Measurements from ENCODE around the gene SACS. TPM values are rescaled to one million over a fixed set of nuclear protein-coding genes. Genes with fewer than 3 reads are reported as not detected.

Gene SACS
- polyA plus RNA-seq, 3 donors, result 1.7 to 2.7 (median 2.2) TPM

DNA sequence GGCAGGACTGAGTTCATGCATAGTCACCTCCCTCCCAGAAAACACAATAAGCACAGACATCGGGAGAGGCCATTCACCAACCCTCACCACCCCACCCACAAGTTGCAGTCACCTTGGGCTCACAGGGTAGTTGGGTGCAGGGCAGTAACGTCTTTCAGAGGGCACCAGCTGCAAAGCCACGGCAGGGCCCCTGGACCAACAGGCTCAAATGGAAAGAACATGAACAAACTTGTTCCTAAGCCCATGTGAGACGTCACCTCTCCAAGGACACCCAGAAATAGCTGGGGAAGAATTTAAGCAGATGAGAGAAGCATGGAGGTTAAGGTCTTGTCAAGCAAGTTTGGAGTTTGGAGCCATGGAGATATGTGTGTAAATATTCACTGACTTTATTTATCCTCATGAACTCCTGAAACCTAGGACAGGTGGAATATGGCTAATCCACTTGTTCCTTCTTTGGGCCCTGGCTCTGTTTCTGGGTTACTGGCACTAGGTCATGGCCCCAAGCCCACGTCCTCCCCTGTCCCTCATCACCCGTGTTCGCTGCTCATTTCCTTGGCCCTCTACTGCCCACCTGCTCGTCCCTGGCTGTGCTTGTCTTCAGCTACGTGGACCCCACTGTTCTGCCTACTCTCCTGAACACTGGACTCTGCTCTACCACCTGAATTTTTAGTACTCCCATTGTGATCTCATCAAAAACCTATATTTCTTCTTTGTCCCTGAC lies 40.4 kb downstream of the SACS start:
- peaks cover 0 to 2% (median 1%) of the 10 kb centered on the region in 3 donors for H3K27me3 Mint-ChIP-seq (ENCODE audit: low read depth in 3 of 3)
- WGBS (ENCODE audit: insufficient coverage), result 92% methylated on average over 5 of the region's 9 CpGs
- H3K27ac Mint-ChIP-seq, result no peak overlapping the region
- no peak overlapping the region for H3K4me3 ChIP-seq (replicated peaks in 1 of 3; ENCODE audit: low read depth in 2 of 3, low read length in 3 of 3)
- TF ChIP-seq, protein P1, sequence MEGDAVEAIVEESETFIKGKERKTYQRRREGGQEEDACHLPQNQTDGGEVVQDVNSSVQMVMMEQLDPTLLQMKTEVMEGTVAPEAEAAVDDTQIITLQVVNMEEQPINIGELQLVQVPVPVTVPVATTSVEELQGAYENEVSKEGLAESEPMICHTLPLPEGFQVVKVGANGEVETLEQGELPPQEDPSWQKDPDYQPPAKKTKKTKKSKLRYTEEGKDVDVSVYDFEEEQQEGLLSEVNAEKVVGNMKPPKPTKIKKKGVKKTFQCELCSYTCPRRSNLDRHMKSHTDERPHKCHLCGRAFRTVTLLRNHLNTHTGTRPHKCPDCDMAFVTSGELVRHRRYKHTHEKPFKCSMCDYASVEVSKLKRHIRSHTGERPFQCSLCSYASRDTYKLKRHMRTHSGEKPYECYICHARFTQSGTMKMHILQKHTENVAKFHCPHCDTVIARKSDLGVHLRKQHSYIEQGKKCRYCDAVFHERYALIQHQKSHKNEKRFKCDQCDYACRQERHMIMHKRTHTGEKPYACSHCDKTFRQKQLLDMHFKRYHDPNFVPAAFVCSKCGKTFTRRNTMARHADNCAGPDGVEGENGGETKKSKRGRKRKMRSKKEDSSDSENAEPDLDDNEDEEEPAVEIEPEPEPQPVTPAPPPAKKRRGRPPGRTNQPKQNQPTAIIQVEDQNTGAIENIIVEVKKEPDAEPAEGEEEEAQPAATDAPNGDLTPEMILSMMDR (IDR thresholded peaks at IDR 0.05), result no peak
- no peak overlapping the region for H3K9ac ChIP-seq (ENCODE audit: insufficient read depth, low read length, poor library complexity, severe bottlenecking)
- no peaks in the 10 kb centered on the region for H3K36me3 ChIP-seq (replicated peaks in 1 of 2; ENCODE audit: control insufficient read depth in 1 of 2, insufficient read depth in 2 of 2, low read length in 2 of 2)
- no peaks in the 10 kb centered on the region for H4K20me1 ChIP-seq (ENCODE audit: insufficient read depth, low read length)
- no peaks in the 10 kb centered on the region for H3K79me2 ChIP-seq (ENCODE audit: insufficient read depth, low read length)
- intact Hi-C loops (cut with micrococcal nuclease), result no loop called here
- no peak overlapping the region for H2AFZ ChIP-seq (ENCODE audit: insufficient read depth, low read depth, low read length, poor library complexity, severe bottlenecking)
- no peak overlapping the region for H3K4me3 Mint-ChIP-seq
- no peaks in the 10 kb centered on the region for H3K36me3 Mint-ChIP-seq
- H3K4me1 ChIP-seq (ENCODE audit: control insufficient read depth in 1 of 2, insufficient read depth in 2 of 2, low read length in 2 of 2), result no peaks in the 10 kb centered on the region
- H3K4me1 Mint-ChIP-seq, result no peaks in the 10 kb centered on the region
- no peaks in the 10 kb centered on the region for H3K27me3 ChIP-seq (ENCODE audit: control insufficient read depth in 2 of 2, insufficient read depth in 2 of 2, low read length in 2 of 2)
- no peak overlapping the region for H3K27ac ChIP-seq (ENCODE audit: low read depth in 1 of 2, low read length in 2 of 2)
- peaks cover 0 to 12% (median 0%) of the 10 kb centered on the region in 7 donors for H3K9me3 Mint-ChIP-seq
- H3K4me2 ChIP-seq (replicated peaks; ENCODE audit: extremely low read depth, low read length, poor library complexity, severe bottlenecking), result no peak overlapping the region
- DNase-seq, result no peak
- H3K9me3 ChIP-seq (replicated peaks in 1 of 2; ENCODE audit: control insufficient read depth in 1 of 2, insufficient read depth in 1 of 2, low read length in 2 of 2), result no peaks in the 10 kb centered on the region

DNA sequence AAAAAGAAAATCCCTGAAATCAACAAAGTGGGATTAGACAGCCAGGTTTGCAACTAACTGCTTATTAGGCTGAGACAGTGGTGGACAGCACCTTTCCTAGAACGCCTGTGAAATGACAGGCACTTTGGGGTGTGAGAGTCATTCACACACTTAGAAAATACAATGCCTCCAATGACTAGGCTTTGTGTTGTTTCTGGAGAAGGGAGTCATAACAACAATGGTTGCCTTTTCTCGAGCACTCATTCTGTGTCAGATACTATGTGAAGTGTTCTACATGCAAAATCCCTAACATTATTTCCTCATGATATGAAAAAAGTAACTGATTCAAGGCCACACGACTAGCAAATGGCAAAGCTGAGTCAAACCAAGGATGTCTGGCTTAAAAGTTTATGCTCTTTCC lies 41.2 kb downstream of the SACS start:
- intact Hi-C loops (cut with micrococcal nuclease), result no loop called here
- no peaks in the 10 kb centered on the region for H3K36me3 ChIP-seq (replicated peaks in 1 of 2; ENCODE audit: control insufficient read depth in 1 of 2, insufficient read depth in 2 of 2, low read length in 2 of 2)
- H3K27me3 Mint-ChIP-seq (ENCODE audit: low read depth in 3 of 3), result peaks cover 0 to 2% (median 1%) of the 10 kb centered on the region in 3 donors

More for the DNA sequence above, 41.2 kb downstream of the SACS start:
- H3K9me3 ChIP-seq (replicated peaks in 1 of 2; ENCODE audit: control insufficient read depth in 1 of 2, insufficient read depth in 1 of 2, low read length in 2 of 2), result no peaks in the 10 kb centered on the region
- H4K20me1 ChIP-seq (ENCODE audit: insufficient read depth, low read length), result no peaks in the 10 kb centered on the region
- no peaks in the 10 kb centered on the region for H3K4me1 ChIP-seq (ENCODE audit: control insufficient read depth in 1 of 2, insufficient read depth in 2 of 2, low read length in 2 of 2)
- no peak overlapping the region for H3K4me2 ChIP-seq (replicated peaks; ENCODE audit: extremely low read depth, low read length, poor library complexity, severe bottlenecking)
- TF ChIP-seq, protein P1 (IDR thresholded peaks at IDR 0.05), result no peak
- no peaks in the 10 kb centered on the region for H3K27me3 ChIP-seq (ENCODE audit: control insufficient read depth in 2 of 2, insufficient read depth in 2 of 2, low read length in 2 of 2)
- no peak overlapping the region for H3K27ac ChIP-seq (ENCODE audit: low read depth in 1 of 2, low read length in 2 of 2)
- no peak overlapping the region for H3K4me3 ChIP-seq (replicated peaks in 1 of 3; ENCODE audit: low read depth in 2 of 3, low read length in 3 of 3)
- no peak for DNase-seq
- no peaks in the 10 kb centered on the region for H3K4me1 Mint-ChIP-seq
- no peak overlapping the region for H3K27ac Mint-ChIP-seq
- no CpG with 5 or more reads among the region's 3 CpGs for WGBS (ENCODE audit: insufficient coverage)
- no peak overlapping the region for H3K4me3 Mint-ChIP-seq
- H3K36me3 Mint-ChIP-seq, result no peaks in the 10 kb centered on the region
- no peak overlapping the region for H2AFZ ChIP-seq (ENCODE audit: insufficient read depth, low read depth, low read length, poor library complexity, severe bottlenecking)
- H3K79me2 ChIP-seq (ENCODE audit: insufficient read depth, low read length), result no peaks in the 10 kb centered on the region
- H3K9ac ChIP-seq (ENCODE audit: insufficient read depth, low read length, poor library complexity, severe bottlenecking), result no peak overlapping the region
- peaks cover 0 to 12% (median 0%) of the 10 kb centered on the region in 7 donors for H3K9me3 Mint-ChIP-seq
